Measurements from ENCODE around the gene MEPCE.
"Not testable (repeated sequence)": the region's sequence is repeated elsewhere in the genome, so short reads cannot be mapped to it uniquely, and the experiment has no call there.

The MEPCE gene

GRCh38 chr7:100433592-100434296 is 4.1 kb downstream of the MEPCE start:
- DNase-seq (ENCODE audit: low read depth in 2 of 2), result no peak

GRCh38 chr7:100434297-100435144 is 4.9 kb downstream of the MEPCE start:
- DNase-seq (ENCODE audit: low read depth in 2 of 2), result no peak

GRCh38 chr7:100435401-100436304 is 6.0 kb downstream of the MEPCE start:
- no peak for DNase-seq (ENCODE audit: low read depth in 2 of 2)

GRCh38 chr7:100437150-100438100 is 7.8 kb downstream of the MEPCE start:
- no peak for DNase-seq (ENCODE audit: low read depth in 2 of 2)

GRCh38 chr7:100438172-100438571 is 8.5 kb downstream of the MEPCE start:
- no peak for DNase-seq (ENCODE audit: low read depth in 2 of 2)

- not testable (repeated sequence) for DNase-seq (ENCODE audit: low read depth in 2 of 2)
Observed at GRCh38 chr7:100438731-100439130, 9.1 kb downstream of the MEPCE start.

- DNase-seq (ENCODE audit: low read depth in 2 of 2), result not testable (repeated sequence)
Observed at GRCh38 chr7:100439244-100439643, 9.6 kb downstream of the MEPCE start.

GRCh38 chr7:100441641-100442535 is 12.3 kb downstream of the MEPCE start:
- DNase-seq (ENCODE audit: low read depth in 2 of 2), result no peak

- no peak for DNase-seq (ENCODE audit: low read depth in 2 of 2)
Observed at GRCh38 chr7:100443096-100443840, 13.6 kb downstream of the MEPCE start.

GRCh38 chr7:100444311-100445278 is 15.0 kb downstream of the MEPCE start:
- no peak for DNase-seq (ENCODE audit: low read depth in 2 of 2)

GRCh38 chr7:100446040-100446439 is 16.4 kb downstream of the MEPCE start:
- DNase-seq (ENCODE audit: low read depth in 2 of 2), result no peak

GRCh38 chr7:100447363-100447762 is 17.7 kb downstream of the MEPCE start:
- DNase-seq (ENCODE audit: low read depth in 2 of 2), result not testable (repeated sequence)

- DNase-seq (ENCODE audit: low read depth in 2 of 2), result no peak
Observed at GRCh38 chr7:100449190-100449795, 19.7 kb downstream of the MEPCE start.

- no peak for DNase-seq (ENCODE audit: low read depth in 2 of 2)
Observed at GRCh38 chr7:100452513-100452912, 22.9 kb downstream of the MEPCE start.

GRCh38 chr7:100453854-100454253 is 24.2 kb downstream of the MEPCE start:
- not testable (repeated sequence) for DNase-seq (ENCODE audit: low read depth in 2 of 2)

GRCh38 chr7:100455206-100455605 is 25.6 kb downstream of the MEPCE start:
- DNase-seq (ENCODE audit: low read depth in 2 of 2), result no peak

GRCh38 chr7:100456562-100456961 is 26.9 kb downstream of the MEPCE start:
- DNase-seq (ENCODE audit: low read depth in 2 of 2), result no peak

Measured in fibroblast of skin of left quadriceps (primary cell).